Hepatocyte (in vitro differentiated cells): ENCODE results near the gene PRMT1. TPM values are rescaled to one million over a fixed set of nuclear protein-coding genes. Genes with fewer than 3 reads are reported as not detected.

Experiments
- DNase-seq: peaks from one replicate; pipeline ENCODE4 v3.0.0-alpha.2; 2016; ENCODE audit warnings: low spot score
- H2AFZ ChIP-seq: fragments of 200-600 bp; sonication (generic); 2 replicates; pipeline ENCODE4 v1.6.0; 2016; ENCODE audit warnings: antibody characterized with exemption, mild to moderate bottlenecking
- H3K27ac ChIP-seq: fragments of 200-600 bp; sonication (generic); 2 replicates; pipeline ENCODE4 v1.5.1; 2016; ENCODE audit warnings: mild to moderate bottlenecking
- H3K27me3 ChIP-seq: fragments of 200-600 bp; sonication (generic); 2 replicates; pipeline ENCODE4 v1.6.1; 2016
- H3K36me3 ChIP-seq: fragments of 200-600 bp; sonication (generic); replicated peaks from 2 replicates; pipeline ENCODE4 v1.5.1; 2016; ENCODE audit warnings: low read depth; ENCODE audit not compliant: insufficient read depth
- H3K4me1 ChIP-seq: fragments of 200-600 bp; sonication (generic); 2 replicates; pipeline ENCODE4 v1.5.1; 2016; ENCODE audit warnings: mild to moderate bottlenecking, moderate library complexity; ENCODE audit not compliant: insufficient read depth
- H3K4me2 ChIP-seq: fragments of 200-600 bp; sonication (generic); 2 replicates; pipeline ENCODE4 v1.6.0; 2016
- H3K4me3 ChIP-seq: fragments of 200-600 bp; sonication (generic); 2 replicates; pipeline ENCODE4 v1.5.1; 2016; ENCODE audit warnings: mild to moderate bottlenecking
- H3K79me2 ChIP-seq: fragments of 200-600 bp; sonication (generic); 2 replicates; pipeline ENCODE4 v1.6.0; 2017; ENCODE audit warnings: mild to moderate bottlenecking
- H3K9me2 ChIP-seq: fragments of 200-600 bp; sonication (generic); replicated peaks from 2 replicates; pipeline ENCODE4 v1.6.0; 2017; ENCODE audit warnings: mild to moderate bottlenecking; ENCODE audit not compliant: insufficient read depth
- H3K9me3 ChIP-seq: fragments of 200-600 bp; sonication (generic); 2 replicates; pipeline ENCODE4 v1.5.1; 2016; ENCODE audit warnings: low read depth, mild to moderate bottlenecking
- H4K20me1 ChIP-seq: fragments of 200-600 bp; sonication (generic); 2 replicates; pipeline ENCODE4 v1.6.0; 2016; ENCODE audit warnings: mild to moderate bottlenecking; ENCODE audit not compliant: insufficient read depth, poor library complexity, severe bottlenecking
- CTCF ChIP-seq: fragments of 200-600 bp; sonication (generic); IDR thresholded peaks from 2 replicates; pipeline ENCODE4 v1.5.1; 2016; ENCODE audit warnings: antibody characterized with exemption, mild to moderate bottlenecking; ENCODE audit not compliant: poor library complexity
- EZH2 ChIP-seq: fragments of 200-600 bp; sonication (generic); IDR thresholded peaks from 2 replicates; pipeline ENCODE4 v1.6.1; 2016; ENCODE audit warnings: antibody characterized with exemption, mild to moderate bottlenecking, borderline replicate concordance
- EZH2phosphoT487 ChIP-seq: fragments of 200-600 bp; sonication (generic); IDR thresholded peaks from one replicate; pipeline ENCODE4 v1.6.1; 2018; ENCODE audit warnings: antibody characterized with exemption, mild to moderate bottlenecking, low read depth, moderate library complexity; ENCODE audit not compliant: unreplicated experiment, severe bottlenecking
- WGBS: methylation state at CpG from one replicate; pipeline ENCODE4 v1.1.6; 2016; ENCODE audit warnings: low lambda C conversion rate; ENCODE audit errors: missing lambda C conversion rate; 5-methylcytosine and 5-hydroxymethylcytosine counted together
- polyA plus RNA-seq: library from polyadenylated mRNA; unstranded; fragments of >200 nt; fragmentation: Nextera tagmentation; extraction: Ambion mirVana; gene quantifications from 2 replicates; pipeline ENCODE4 v1.2.1, GENCODE V29; 2016
- total RNA-seq: library from RNA; depleted of rRNA; stranded (reverse); fragments of >200 nt; gene quantifications from 2 replicates; pipeline ENCODE4 v1.2.3, GENCODE V29; 2014

The PRMT1 gene
- total and polyA plus RNA-seq, 2 experiments from 2014 or later: 180 to 189 TPM

DNA sequence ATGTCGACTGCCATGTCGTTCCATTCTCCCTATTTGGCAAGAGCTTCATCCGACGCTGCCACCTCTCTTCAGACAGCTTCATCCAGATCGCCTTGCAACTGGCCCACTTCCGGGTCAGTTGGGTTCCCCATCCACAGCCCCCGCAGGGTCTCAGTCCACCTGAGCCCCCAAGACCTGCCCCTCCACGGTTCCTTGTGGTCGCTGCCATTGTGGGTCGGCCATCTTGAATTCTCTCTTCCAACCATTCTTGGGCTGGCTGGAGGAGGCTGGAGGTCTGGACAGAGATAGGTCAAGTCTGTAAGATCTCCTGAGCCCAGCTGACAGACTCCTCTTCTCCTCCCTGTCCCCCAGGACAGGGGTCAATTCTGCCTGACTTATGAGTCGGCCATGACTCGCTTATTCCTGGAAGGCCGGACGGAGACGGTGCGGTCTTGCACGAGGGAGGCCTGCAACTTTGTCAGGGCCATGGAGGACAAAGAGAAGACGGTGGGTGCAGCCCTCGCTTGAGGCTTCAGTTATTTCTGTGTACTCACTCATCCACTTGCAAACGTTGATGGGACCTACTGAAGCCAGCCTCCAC, 33.4 kb downstream of the PRMT1 start:
- Histone ChIP-seq H3K36me3 (no peaks in the 10 kb centered on the region), H2AFZ (no peak overlapping the region), H3K27me3 (no peaks in the 10 kb centered on the region), H3K4me2 (no peak overlapping the region), H3K4me3 (no peak overlapping the region), H3K9me2 (no peaks in the 10 kb centered on the region), H4K20me1 (no peaks in the 10 kb centered on the region), H3K9me3 (no peaks in the 10 kb centered on the region), H3K4me1 (no peaks in the 10 kb centered on the region), H3K79me2 (no peaks in the 10 kb centered on the region), H3K27ac (no peak overlapping the region)
- DNase-seq: no peak
- 94% methylated on average over 20 of the region's 20 CpGs for WGBS
- TF ChIP-seq EZH2phosphoT487: no peak
- no peak for TF ChIP-seq CTCF
- TF ChIP-seq EZH2: no peak

DNA sequence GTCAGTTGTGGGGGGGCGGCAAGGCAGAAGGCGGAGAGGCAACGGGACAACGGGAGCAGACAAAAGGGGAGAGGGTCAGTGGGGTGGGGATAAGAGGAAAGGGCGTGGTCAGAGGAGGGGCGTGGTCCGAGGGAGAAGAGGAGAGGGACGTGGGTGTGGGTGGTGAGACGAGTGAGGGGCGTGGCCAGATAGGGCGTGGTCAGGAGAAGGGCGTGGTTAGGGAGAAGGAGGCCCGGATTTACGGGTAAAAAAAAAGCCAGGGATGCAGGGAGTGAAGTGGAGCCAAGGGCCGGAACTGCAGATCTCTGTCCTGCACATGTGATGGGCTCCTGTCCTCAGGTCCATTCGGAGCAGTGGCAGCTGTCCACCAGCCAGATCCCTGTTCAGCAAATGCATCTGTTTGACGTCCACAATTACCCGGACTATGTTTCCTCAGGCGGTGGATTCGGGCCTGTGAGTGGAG, 35.4 kb downstream of the PRMT1 start:
- Histone ChIP-seq H3K36me3 (no peaks in the 10 kb centered on the region), H3K79me2 (no peaks in the 10 kb centered on the region), H3K9me2 (no peaks in the 10 kb centered on the region), H2AFZ (no peak overlapping the region), H3K27ac (no peak overlapping the region), H3K27me3 (no peaks in the 10 kb centered on the region), H3K4me3 (no peak overlapping the region), H4K20me1 (no peaks in the 10 kb centered on the region), H3K4me2 (no peak overlapping the region), H3K4me1 (no peaks in the 10 kb centered on the region), H3K9me3 (no peaks in the 10 kb centered on the region)
- no peak for DNase-seq
- TF ChIP-seq CTCF: no peak
- TF ChIP-seq EZH2: no peak
- TF ChIP-seq EZH2phosphoT487: no peak
- WGBS: 82% methylated on average over 16 of the region's 20 CpGs

DNA sequence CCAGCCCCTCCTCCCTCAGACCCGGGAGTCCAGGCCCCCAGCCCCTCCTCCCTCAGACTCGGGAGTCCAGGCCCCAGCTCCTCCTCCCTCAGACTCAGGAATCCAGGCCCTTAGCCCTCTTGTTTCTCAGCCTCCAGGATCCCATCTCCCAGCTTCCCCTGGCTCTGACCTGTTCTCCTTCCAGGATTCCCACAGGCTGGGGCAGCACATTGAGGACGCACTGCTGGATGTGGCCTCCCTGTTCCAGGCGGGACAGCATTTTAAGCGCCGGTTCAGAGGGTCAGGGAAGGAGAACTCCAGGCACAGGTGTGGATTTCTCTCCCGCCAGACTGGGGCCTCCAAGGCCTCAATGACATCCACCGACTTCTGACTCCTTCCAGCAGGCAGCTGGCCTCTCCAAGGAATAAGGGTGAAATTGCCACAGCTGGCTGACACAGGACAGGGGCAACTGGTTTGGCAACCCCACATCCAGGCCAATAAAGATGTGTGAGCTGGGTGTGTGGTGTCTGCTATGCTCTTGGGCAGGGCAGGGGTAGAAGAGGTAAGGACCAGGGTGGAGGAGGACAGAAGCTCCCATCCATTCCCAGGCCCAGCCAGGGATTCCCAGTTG, 36.3 kb downstream of the PRMT1 start:
- WGBS: 73% methylated on average over 7 of the region's 8 CpGs
- Histone ChIP-seq H3K9me3 (no peaks in the 10 kb centered on the region), H3K27me3 (no peaks in the 10 kb centered on the region), H3K79me2 (no peaks in the 10 kb centered on the region), H4K20me1 (no peaks in the 10 kb centered on the region), H3K9me2 (no peaks in the 10 kb centered on the region), H3K4me1 (no peaks in the 10 kb centered on the region), H3K4me3 (no peak overlapping the region), H2AFZ (no peak overlapping the region), H3K36me3 (no peaks in the 10 kb centered on the region), H3K27ac (no peak overlapping the region), H3K4me2 (no peak overlapping the region)
- DNase-seq: no peak
- no peak for TF ChIP-seq EZH2

GRCh38 chr19:49716154-49716553, 39.1 kb downstream of the PRMT1 start:
- TF ChIP-seq CTCF (no peak), EZH2 (no peak), EZH2phosphoT487 (no peak)
- Histone ChIP-seq H2AFZ (no peak overlapping the region), H3K36me3 (no peaks in the 10 kb centered on the region), H3K4me2 (no peak overlapping the region), H4K20me1 (no peaks in the 10 kb centered on the region), H3K4me3 (no peak overlapping the region), H3K9me2 (no peaks in the 10 kb centered on the region), H3K27me3 (no peaks in the 10 kb centered on the region), H3K9me3 (no peaks in the 10 kb centered on the region), H3K4me1 (no peaks in the 10 kb centered on the region), H3K79me2 (no peaks in the 10 kb centered on the region), H3K27ac (no peak overlapping the region)
- 84% methylated on average over 3 of the region's 3 CpGs for WGBS
- DNase-seq: no peak
